GM12892 (cell line): ENCODE measurements around the gene ADAMTS12.

Experiments
- POLR2A ChIP-seq: IDR thresholded peaks from 2 replicates; pipeline ENCODE4 v1.6.1; 2011; ENCODE audit warnings: low read depth, low read length, control low read depth
- POLR2AphosphoS5 ChIP-seq: IDR thresholded peaks from 2 replicates; pipeline ENCODE4 v1.6.1; 2011; ENCODE audit warnings: low read depth, low read length, control low read depth
- TAF1 ChIP-seq: IDR thresholded peaks from 2 replicates; pipeline ENCODE4 v1.6.1; 2011; ENCODE audit warnings: low read depth, mild to moderate bottlenecking, control low read depth, low read length, borderline replicate concordance

- TF ChIP-seq POLR2A, result no peak
- TF ChIP-seq POLR2AphosphoS5, result no peak
- no peak for TF ChIP-seq TAF1
Observed at GRCh38 chr5:33939556-33940262, 47.9 kb upstream of the ADAMTS12 start.
